ENCODE results near the gene SEL1L. TPM values are rescaled to one million over a fixed set of nuclear protein-coding genes. Genes with fewer than 3 reads are reported as not detected.

The SEL1L gene
- total RNA-seq, 3 donors from 2014 or later = 87.7 to 103 (median 89.9) TPM

DNA sequence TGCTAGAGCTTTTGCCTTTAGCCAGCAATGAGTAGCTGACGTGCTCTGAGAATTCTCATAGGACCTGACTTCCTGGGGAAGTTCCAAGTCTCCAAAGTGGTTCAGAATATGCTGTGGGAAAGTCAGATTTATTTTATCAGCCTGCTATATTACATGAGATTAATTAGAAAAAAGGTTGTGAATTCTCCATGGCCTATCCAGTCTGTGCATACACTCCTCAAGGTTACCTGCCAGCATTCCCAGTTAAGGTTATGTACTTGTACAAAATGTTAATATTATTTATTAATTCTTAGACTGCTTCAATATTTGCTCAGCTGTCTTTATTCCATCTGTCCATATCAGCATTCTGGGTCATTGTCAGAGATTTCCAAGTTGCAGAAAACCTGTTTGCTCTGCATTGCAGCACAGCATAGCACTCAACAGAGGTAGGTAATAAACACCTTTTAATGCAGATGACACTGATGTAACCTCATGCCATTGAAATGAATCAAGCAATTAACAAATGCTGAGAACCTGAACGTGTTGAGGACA is 2.7 kb upstream of the SEL1L start:
- no peak for ATAC-seq
- intact Hi-C loops (cut with DNase I, micrococcal nuclease) = no loop called here
- Histone ChIP-seq H3K4me1 (ENCODE audit: low read depth) (peaks cover 11% of the 10 kb centered on the region), H3K9me3 (peaks cover 7% of the 10 kb centered on the region), H3K36me3 (ENCODE audit: low read depth) (no peaks in the 10 kb centered on the region), H3K4me3 (no peak overlapping the region)
- TF ChIP-seq, protein P1, sequence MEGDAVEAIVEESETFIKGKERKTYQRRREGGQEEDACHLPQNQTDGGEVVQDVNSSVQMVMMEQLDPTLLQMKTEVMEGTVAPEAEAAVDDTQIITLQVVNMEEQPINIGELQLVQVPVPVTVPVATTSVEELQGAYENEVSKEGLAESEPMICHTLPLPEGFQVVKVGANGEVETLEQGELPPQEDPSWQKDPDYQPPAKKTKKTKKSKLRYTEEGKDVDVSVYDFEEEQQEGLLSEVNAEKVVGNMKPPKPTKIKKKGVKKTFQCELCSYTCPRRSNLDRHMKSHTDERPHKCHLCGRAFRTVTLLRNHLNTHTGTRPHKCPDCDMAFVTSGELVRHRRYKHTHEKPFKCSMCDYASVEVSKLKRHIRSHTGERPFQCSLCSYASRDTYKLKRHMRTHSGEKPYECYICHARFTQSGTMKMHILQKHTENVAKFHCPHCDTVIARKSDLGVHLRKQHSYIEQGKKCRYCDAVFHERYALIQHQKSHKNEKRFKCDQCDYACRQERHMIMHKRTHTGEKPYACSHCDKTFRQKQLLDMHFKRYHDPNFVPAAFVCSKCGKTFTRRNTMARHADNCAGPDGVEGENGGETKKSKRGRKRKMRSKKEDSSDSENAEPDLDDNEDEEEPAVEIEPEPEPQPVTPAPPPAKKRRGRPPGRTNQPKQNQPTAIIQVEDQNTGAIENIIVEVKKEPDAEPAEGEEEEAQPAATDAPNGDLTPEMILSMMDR (IDR thresholded peaks at IDR 0.05) = no peak
- no peak for DNase-seq

GRCh38 chr14:81535396-81536164 is 1.9 kb upstream of the SEL1L start:
- DNase-seq (no peak), ATAC-seq (no peak)
- intact Hi-C loops (cut with DNase I, micrococcal nuclease) = no loop called here

DNA sequence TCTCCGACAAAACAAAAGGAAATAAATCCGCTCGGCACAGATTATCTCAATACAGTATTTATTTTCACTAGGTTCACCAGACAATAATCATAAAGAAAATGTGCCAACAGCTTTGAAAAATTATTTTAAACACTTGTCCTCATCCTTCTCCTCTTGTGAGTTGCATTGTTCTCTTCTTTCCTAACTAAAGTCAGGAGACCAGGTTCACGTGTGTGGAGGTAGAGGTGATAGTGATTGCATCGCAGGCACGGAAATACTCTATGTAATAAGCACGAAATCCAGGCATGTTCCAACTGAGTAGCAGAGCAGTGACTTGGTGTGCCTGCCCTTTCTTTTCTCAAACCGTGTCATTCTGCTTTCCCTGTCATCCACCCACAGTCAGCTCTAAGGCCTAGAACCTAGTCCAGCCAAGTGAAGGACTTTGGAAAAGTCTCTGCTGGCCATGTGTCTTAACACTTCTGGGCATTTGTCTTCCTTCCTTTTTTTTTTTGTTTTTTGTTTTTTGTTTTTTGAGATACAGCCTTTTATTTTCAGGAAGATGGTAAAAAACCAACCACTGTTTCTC is 939 bp upstream of the SEL1L start:
- no peaks in the 10 kb centered on the region for H3K36me3 ChIP-seq (ENCODE audit: low read depth)
- peaks cover 7% of the 10 kb centered on the region for H3K9me3 ChIP-seq
- intact Hi-C loops (cut with DNase I, micrococcal nuclease) = no loop called here
- ATAC-seq (no peak), DNase-seq (no peak)
- TF ChIP-seq, protein P1 (IDR thresholded peaks at IDR 0.05) = no peak
- H3K4me1 ChIP-seq (ENCODE audit: low read depth) = peaks cover 11% of the 10 kb centered on the region
- H3K4me3 ChIP-seq = no peak overlapping the region

More at GRCh38 chr14:81535396-81536164, 1.9 kb upstream of the SEL1L start:
- H3K4me3 ChIP-seq = no peak overlapping the region
- TF ChIP-seq, protein P1 (IDR thresholded peaks at IDR 0.05) = no peak
- H3K9me3 ChIP-seq = peaks cover 7% of the 10 kb centered on the region
- no peaks in the 10 kb centered on the region for H3K36me3 ChIP-seq (ENCODE audit: low read depth)
- peaks cover 11% of the 10 kb centered on the region for H3K4me1 ChIP-seq (ENCODE audit: low read depth)

GRCh38 chr14:81533212-81533535 is 479 bp downstream of the SEL1L start:
- Histone ChIP-seq H3K4me3 (peak overlapping the region; percentile 97), H3K9me3 (peaks cover 4% of the 10 kb centered on the region), H3K4me1 (ENCODE audit: low read depth) (peaks cover 11% of the 10 kb centered on the region), H3K36me3 (ENCODE audit: low read depth) (no peaks in the 10 kb centered on the region)
- ATAC-seq = no peak
- intact Hi-C loops (cut with DNase I, micrococcal nuclease) = no loop called here
- TF ChIP-seq, protein P1 (IDR thresholded peaks at IDR 0.05) = no peak
- no peak for DNase-seq

DNA sequence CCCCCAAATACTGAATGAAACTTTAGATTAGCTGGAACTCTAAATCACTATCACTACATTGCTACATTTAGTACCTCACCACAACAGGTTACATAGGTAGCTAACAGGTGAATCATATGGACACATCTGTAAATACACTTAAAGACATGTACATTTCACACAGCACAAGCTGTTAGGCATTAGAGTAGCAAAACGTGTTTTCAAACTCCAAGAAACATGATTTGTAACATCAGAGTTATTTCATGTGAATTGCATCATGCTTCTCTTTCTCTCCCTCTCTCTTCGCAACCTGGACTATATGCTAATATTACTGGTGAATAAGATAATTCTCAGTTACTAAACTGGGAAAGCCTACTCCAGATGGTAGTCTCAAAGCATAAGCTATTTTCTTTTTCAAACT is 4.3 kb downstream of the SEL1L start:
- no peak overlapping the region for H3K4me3 ChIP-seq
- DNase-seq (no peak), ATAC-seq (no peak)
- TF ChIP-seq, protein P1 (IDR thresholded peaks at IDR 0.05) = no peak
- intact Hi-C loops (cut with DNase I, micrococcal nuclease) = no loop called here
- H3K36me3 ChIP-seq (ENCODE audit: low read depth) = no peaks in the 10 kb centered on the region
- peaks cover 11% of the 10 kb centered on the region for H3K4me1 ChIP-seq (ENCODE audit: low read depth)
- no peaks in the 10 kb centered on the region for H3K9me3 ChIP-seq
